GM18520 (cell line): Measurements from ENCODE around the gene HLA-DRA.
A peak's percentile ranks its signal among the peaks of the same experiment; 100 is the strongest.

Experiments used
- ATAC-seq: cut with Tn5 transposase; IDR thresholded peaks from one replicate; pipeline ENCODE4 v1.9.1; 2021; ENCODE audit not compliant: unreplicated experiment

HLA-DRA gene

DNA sequence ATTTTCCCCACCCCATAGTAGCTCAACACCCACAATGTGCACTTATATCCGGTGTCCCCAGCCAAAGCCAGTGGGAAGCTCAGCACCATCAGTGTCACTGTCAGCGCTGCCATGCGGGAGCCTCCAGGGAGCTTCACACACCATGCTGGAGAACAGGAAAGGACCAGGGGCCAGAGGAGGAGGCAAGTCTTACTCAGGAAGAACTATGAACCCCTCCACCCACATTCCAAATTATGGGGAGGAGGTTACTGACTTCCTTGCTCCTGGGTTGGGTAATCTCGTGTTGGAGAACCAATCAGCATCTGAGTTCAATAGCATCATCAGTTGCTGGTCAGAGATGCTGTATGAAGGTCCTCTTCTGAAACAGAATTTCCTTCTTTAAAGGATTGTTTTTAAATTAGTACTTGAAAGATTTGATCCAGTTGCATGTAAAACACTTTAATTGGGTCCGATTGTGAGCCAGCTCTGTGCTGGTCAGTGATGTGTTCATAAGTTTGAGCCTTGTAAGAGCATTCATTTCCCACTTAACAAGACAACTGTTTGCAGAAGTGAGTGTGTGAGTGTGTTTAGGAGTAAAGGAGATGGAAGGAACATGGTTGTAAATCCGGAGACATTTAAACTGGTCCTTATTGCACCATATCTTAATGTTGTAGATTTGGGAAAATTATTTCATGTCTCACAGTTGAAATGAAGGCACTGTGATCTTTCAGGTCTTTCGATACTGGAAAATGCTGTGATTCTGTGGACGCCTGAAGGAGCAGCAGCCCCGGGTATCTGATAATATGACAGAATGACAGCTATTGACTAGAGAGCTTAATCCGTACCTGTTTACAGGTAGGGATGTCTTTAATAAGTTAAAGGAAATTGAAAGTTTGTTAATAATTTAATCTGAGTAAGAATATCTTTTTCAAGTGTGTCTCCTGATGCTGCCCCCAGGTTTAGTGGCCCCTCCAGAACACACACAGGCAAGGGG, 34.0 kb downstream of the HLA-DRA start:
- peak; percentile 86 for ATAC-seq

- no peak for ATAC-seq
Measured at GRCh38 chr6:32475392-32476206, 35.9 kb downstream of the HLA-DRA start.

DNA sequence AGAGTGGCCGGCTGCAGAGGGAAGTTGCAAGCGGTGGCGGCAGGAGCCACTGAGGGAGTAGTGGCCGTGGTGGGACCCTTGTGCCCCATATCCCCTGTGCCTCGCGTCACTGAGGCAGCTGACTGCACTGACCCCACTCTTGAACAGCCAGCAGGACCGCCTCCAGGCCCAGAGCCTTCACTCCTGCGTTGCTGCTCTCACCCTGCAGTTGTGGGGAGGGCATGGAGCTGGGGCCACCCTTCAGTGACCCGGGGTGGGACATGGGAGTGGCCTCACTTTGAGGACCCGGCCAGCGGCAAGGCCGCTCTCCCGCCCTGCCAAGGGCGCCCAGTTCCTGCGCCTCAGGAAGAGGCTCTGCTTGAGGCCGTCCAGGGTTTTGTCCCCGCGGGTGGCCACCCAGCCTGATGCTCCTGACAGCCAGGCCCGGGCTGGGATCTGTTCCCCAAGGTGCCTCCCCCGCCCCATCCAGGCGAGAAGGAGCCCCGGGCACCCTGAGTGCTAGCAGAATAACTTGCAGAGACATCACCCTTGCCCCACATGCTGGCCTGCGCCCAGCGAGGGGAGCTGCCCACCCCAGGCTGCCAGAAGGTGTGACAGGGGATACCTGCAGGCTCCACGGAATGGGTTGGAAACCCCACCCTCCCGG, 44.4 kb downstream of the HLA-DRA start:
- ATAC-seq: no peak

DNA sequence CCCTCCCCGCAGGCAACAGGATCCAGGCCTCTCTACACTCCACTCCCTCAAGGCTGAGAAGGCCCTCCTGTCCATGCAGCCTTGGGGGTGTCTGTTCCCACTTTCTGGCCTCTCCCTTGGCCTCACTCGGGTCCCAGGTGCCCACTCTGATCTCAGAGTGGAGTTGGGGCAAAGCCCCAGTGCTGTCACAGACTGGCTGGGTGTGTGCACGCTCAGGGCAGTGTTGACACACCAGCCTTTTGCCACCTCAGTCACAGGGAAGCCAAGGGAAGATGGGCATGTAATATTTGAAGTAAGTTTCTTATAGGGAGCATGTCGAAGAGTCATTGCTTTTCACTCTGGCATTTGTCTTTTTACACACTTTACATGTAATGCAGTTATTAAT, 44.9 kb downstream of the HLA-DRA start:
- ATAC-seq: no peak

GRCh38 chr6:32488083-32488482, 48.4 kb downstream of the HLA-DRA start:
- no peak for ATAC-seq

GRCh38 chr6:32491700-32492099, 52.0 kb downstream of the HLA-DRA start:
- ATAC-seq: no peak

- no peak for ATAC-seq
Measured at GRCh38 chr6:32492351-32492750, 52.7 kb downstream of the HLA-DRA start.
